GM23338 (cell line): ENCODE measurements around the gene LCN6. TPM values are rescaled to one million over a fixed set of nuclear protein-coding genes. Genes with fewer than 3 reads are reported as not detected.

Experiments used
- ATAC-seq: fragments of 200-7000 bp; cut with Tn5 transposase; 3 replicates; pipeline ENCODE4 v1.9.1; 2020
- DNase-seq: peaks from one replicate; pipeline ENCODE4 v3.0.0-alpha.2; 2015; ENCODE audit warnings: low spot score
- H2AFZ ChIP-seq: fragments of 200-600 bp; sonication (generic); 2 replicates; pipeline ENCODE4 v1.8.0; 2016; ENCODE audit warnings: antibody characterized with exemption, mild to moderate bottlenecking, moderate library complexity
- H3F3A ChIP-seq: fragments of 200-600 bp; sonication (generic); replicated peaks from 2 replicates; pipeline ENCODE4 v1.8.0; 2017; ENCODE audit warnings: antibody characterized with exemption, mixed run types, low read depth
- H3K27ac ChIP-seq: fragments of 200-600 bp; sonication (generic); 2 replicates; pipeline ENCODE4 v1.6.1; 2016; ENCODE audit warnings: low read depth
- H3K27me3 ChIP-seq: fragments of 200-600 bp; sonication (generic); 2 replicates; pipeline ENCODE4 v1.8.0; 2016; ENCODE audit warnings: mild to moderate bottlenecking, mixed run types, moderate library complexity; ENCODE audit not compliant: insufficient read depth
- H3K36me3 ChIP-seq: fragments of 200-600 bp; sonication (generic); 2 replicates; pipeline ENCODE4 v1.8.0; 2016; ENCODE audit warnings: mild to moderate bottlenecking; ENCODE audit not compliant: insufficient read depth
- H3K4me1 ChIP-seq: fragments of 200-600 bp; sonication (generic); 2 replicates; pipeline ENCODE4 v1.8.0; 2016; ENCODE audit warnings: mild to moderate bottlenecking, moderate library complexity; ENCODE audit not compliant: insufficient read depth
- H3K4me2 ChIP-seq: fragments of 200-600 bp; sonication (generic); 2 replicates; pipeline ENCODE4 v1.7.1; 2017; ENCODE audit warnings: mixed run types
- H3K4me3 ChIP-seq: fragments of 200-600 bp; sonication (generic); 2 replicates; pipeline ENCODE4 v1.6.1; 2016; ENCODE audit warnings: mixed run types
- H3K79me2 ChIP-seq: fragments of 200-600 bp; sonication (generic); replicated peaks from 2 replicates; pipeline ENCODE4 v1.8.0; 2017; ENCODE audit warnings: mild to moderate bottlenecking; ENCODE audit not compliant: insufficient read depth
- H3K9me2 ChIP-seq: fragments of 200-600 bp; sonication (generic); 2 replicates; pipeline ENCODE4 v1.8.0; 2017; ENCODE audit not compliant: insufficient read depth
- H4K20me1 ChIP-seq: fragments of 200-600 bp; sonication (generic); replicated peaks from 2 replicates; pipeline ENCODE4 v1.8.0; 2017; ENCODE audit warnings: mild to moderate bottlenecking; ENCODE audit not compliant: insufficient read depth
- H3K27ac Mint-ChIP-seq: 2 replicates; pipeline ENCODE4 v1.8.0; 2020; ENCODE audit warnings: inconsistent platforms, mild to moderate bottlenecking, moderate library complexity, mixed read lengths
- H3K27me3 Mint-ChIP-seq: 3 replicates; pipeline ENCODE4 v1.8.0; 2022; ENCODE audit warnings: low read depth, mild to moderate bottlenecking, moderate library complexity, mixed read lengths, inconsistent platforms; ENCODE audit not compliant: insufficient read depth, poor library complexity
- H3K36me3 Mint-ChIP-seq: 3 replicates; pipeline ENCODE4 v1.8.0; 2021; ENCODE audit warnings: low read depth, mild to moderate bottlenecking, inconsistent platforms, moderate library complexity, mixed read lengths
- H3K4me1 Mint-ChIP-seq: 3 replicates; pipeline ENCODE4 v1.8.0; 2020; ENCODE audit warnings: mild to moderate bottlenecking, inconsistent platforms, mixed read lengths
- H3K4me3 Mint-ChIP-seq: 3 replicates; pipeline ENCODE4 v1.8.0; 2021; ENCODE audit warnings: moderate library complexity, mild to moderate bottlenecking, inconsistent platforms, mixed read lengths
- H3K9me3 Mint-ChIP-seq: 3 replicates; pipeline ENCODE4 v1.8.0; 2020; ENCODE audit warnings: moderate library complexity, mild to moderate bottlenecking, inconsistent platforms, mixed read lengths
- CTCF ChIP-seq, 2 experiments: fragments of 200-600 bp in 1 of 2; sonication (generic) in 1 of 2; conservative IDR thresholded peaks; 2 replicates each; pipeline versions ENCODE4 v1.5.1 to v1.6.1; 2016 to 2017; ENCODE audit warnings: antibody characterized with exemption in 2 of 2, low read depth in 2 of 2, mild to moderate bottlenecking in 2 of 2, moderate library complexity in 1 of 2
- ETS1 ChIP-seq: IDR thresholded peaks from 2 replicates; pipeline ENCODE4 v1.6.1; 2016; ENCODE audit warnings: antibody characterized with exemption
- EZH2 ChIP-seq: fragments of 200-600 bp; sonication (generic); IDR thresholded peaks from one replicate; pipeline ENCODE4 v1.8.0; 2017; ENCODE audit warnings: antibody characterized with exemption, mild to moderate bottlenecking, low read depth; ENCODE audit not compliant: unreplicated experiment
- EZH2phosphoT487 ChIP-seq: fragments of 200-600 bp; sonication (generic); IDR thresholded peaks from one replicate; pipeline ENCODE4 v1.8.1; 2018; ENCODE audit warnings: antibody characterized with exemption; ENCODE audit not compliant: unreplicated experiment
- NANOG ChIP-seq: IDR thresholded peaks from 2 replicates; pipeline ENCODE4 v1.6.1; 2016; ENCODE audit warnings: antibody characterized with exemption, borderline replicate concordance
- POLR2AphosphoS5 ChIP-seq: IDR thresholded peaks from 2 replicates; pipeline ENCODE4 v1.6.1; 2016; ENCODE audit warnings: antibody characterized with exemption, low read depth
- STAT1 ChIP-seq: IDR thresholded peaks from one replicate; pipeline ENCODE4 v1.6.1; 2016; ENCODE audit warnings: antibody characterized with exemption; ENCODE audit not compliant: unreplicated experiment
- ZNF114 ChIP-seq: fragments of 250-450 bp; sonication (Bioruptor Pico); IDR thresholded peaks from 2 replicates; pipeline ENCODE4 v1.5.0; 2020; ENCODE audit warnings: mild to moderate bottlenecking, moderate library complexity
- ZNF331 ChIP-seq: fragments of 250-450 bp; sonication (Bioruptor Pico); IDR thresholded peaks from 2 replicates; pipeline ENCODE4 v1.5.0; 2020; ENCODE audit warnings: low read depth, mild to moderate bottlenecking, moderate library complexity
- polyA plus RNA-seq: library from polyadenylated mRNA; unstranded; fragments of >200 nt; fragmentation: Nextera tagmentation; extraction: Ambion mirVana; gene quantifications from 2 replicates; pipeline ENCODE4 v1.2.1, GENCODE V29; 2016
- total RNA-seq: library from RNA; depleted of rRNA; stranded (reverse); fragments of >200 nt; shearing (Covaris generic); gene quantifications from 2 replicates; pipeline ENCODE4 v1.2.3, GENCODE V29; 2014

LCN6 gene
- total and polyA plus RNA-seq, 2 experiments from 2014 or later: not detected

GRCh38 chr9:136722969-136723356, 25.4 kb downstream of the LCN6 start:
- no peaks in the 10 kb centered on the region for H3K9me3 Mint-ChIP-seq
- Histone ChIP-seq H3F3A (peaks cover 50% of the 10 kb centered on the region), H3K4me1 (peaks cover 9% of the 10 kb centered on the region; the same call in 1 of the 2 replicates), H2AFZ (no peak overlapping the region), H3K4me2 (no peak overlapping the region), H3K27ac (no peak overlapping the region), H3K27me3 (no peaks in the 10 kb centered on the region), H3K79me2 (peaks cover 26% of the 10 kb centered on the region), H4K20me1 (peaks cover 31% of the 10 kb centered on the region), H3K4me3 (no peak overlapping the region), H3K9me2 (no peaks in the 10 kb centered on the region), H3K36me3 (peaks cover 22% of the 10 kb centered on the region)
- peaks cover 21% of the 10 kb centered on the region for H3K4me1 Mint-ChIP-seq
- peaks cover 50% of the 10 kb centered on the region for H3K36me3 Mint-ChIP-seq
- ATAC-seq (no peak; the same call in 2 of the 3 replicates), DNase-seq (no peak)
- H3K27ac Mint-ChIP-seq: no peak overlapping the region
- peaks cover 37% of the 10 kb centered on the region for H3K27me3 Mint-ChIP-seq
- TF ChIP-seq POLR2AphosphoS5 (no peak), NANOG (no peak), STAT1 (no peak), ZNF331 (CRISPR knock-in tag) (no peak), ETS1 (no peak), ZNF114 (CRISPR knock-in tag) (no peak), EZH2 (no peak), EZH2phosphoT487 (no peak)
- no peak overlapping the region for H3K4me3 Mint-ChIP-seq

DNA sequence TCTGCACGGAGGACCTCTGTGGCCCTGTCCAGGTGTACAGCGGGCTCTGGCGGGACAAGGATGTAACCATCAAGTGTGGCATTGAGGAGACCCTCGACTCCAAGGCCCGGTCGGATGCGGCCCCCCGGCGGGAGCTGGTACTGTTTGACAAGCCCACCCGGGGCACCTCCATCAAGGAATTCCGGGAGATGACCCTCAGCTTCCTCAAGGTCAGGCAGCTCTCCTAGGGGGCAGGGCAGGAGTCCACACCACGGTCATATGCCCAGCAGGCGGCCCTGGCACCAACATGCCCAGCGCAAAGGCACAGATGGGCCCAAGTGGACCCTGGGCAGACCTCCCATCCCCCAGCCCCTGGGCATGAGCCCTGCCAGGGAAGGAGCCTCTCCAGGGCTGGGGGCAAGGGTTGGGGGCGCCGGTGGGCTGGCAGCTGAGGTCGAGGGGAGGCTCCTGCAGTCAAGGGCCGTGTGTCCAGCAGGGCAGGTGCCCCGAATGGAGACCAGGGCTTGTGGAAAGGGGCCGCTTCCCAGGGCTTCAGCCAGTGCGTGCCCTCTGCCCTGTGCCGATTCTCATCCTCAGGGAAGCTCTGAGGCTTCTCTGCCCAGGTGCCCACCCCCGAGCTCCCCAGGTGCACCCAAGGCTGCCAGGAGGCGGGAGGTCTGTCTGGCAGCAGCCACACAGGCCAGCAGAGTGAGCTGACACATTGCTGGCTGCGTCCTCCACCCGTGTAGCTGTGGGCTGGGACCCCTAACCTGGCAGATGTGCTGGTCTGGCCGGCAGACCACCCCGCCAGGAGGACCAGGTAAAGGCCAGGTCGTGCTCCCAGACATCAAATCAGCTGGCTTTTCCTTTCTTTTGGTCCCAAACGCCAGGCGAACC, 26.0 kb downstream of the LCN6 start:
- Histone ChIP-seq H3K27ac (no peak overlapping the region), H3K4me3 (no peak overlapping the region), H3K36me3 (peaks cover 22% of the 10 kb centered on the region), H3F3A (peaks cover 47% of the 10 kb centered on the region), H3K79me2 (peaks cover 21% of the 10 kb centered on the region), H3K27me3 (no peaks in the 10 kb centered on the region), H4K20me1 (peaks cover 27% of the 10 kb centered on the region), H3K9me2 (no peaks in the 10 kb centered on the region), H3K4me1 (peaks cover 9% of the 10 kb centered on the region; the same call in 1 of the 2 replicates), H2AFZ (no peak overlapping the region), H3K4me2 (no peak overlapping the region)
- ATAC-seq: no peak; the same call in 2 of the 3 replicates
- Mint-ChIP-seq H3K4me1 (peaks cover 19% of the 10 kb centered on the region), H3K9me3 (no peaks in the 10 kb centered on the region), H3K27me3 (peaks cover 36% of the 10 kb centered on the region), H3K4me3 (no peak overlapping the region), H3K27ac (no peak overlapping the region), H3K36me3 (peaks cover 46% of the 10 kb centered on the region)
- TF ChIP-seq ZNF331 (CRISPR knock-in tag): no peak
- TF ChIP-seq ZNF114 (CRISPR knock-in tag): no peak
- TF ChIP-seq CTCF (conservative IDR thresholded peaks at IDR 0.05; ENCODE audit: low read depth in 2 of 2): no peak
- no peak for DNase-seq
